ENCODE results near the gene ERC2.

DNA sequence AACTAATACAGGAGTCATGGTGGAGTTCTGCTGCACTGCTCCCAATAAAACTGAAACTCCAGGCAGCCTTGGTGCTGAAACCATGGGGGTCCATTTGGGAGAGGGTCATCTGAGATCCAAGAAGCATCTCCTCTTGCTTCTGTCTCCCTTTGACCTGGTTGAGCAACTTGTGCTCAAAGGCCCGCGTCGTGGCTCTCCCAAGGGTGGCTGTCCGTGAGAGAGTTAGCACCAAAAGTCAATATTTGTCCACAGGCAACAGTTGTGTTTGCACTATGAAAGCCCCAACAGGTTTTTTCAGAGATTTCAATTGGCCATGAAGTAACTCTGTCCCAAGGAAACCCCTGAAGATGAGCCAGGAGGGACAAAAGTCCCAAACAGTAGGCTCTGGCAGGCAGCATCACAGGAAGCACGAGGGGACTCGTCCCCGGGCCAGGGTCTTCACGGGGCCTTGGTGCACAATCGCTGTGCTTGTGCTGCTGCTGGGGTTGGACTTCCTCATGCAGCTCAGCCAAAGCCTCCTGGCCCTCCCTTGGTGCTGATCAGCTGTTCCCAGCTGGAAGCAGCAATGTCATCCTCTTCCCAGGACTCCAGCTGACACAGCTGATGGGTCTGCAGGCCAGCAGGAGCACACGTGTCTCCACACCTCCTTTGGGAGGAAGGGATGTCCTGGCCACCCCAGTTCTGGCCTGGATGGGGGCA lies 941.8 kb downstream of the ERC2 start:
- TF ChIP-seq CTCF (IDR thresholded peaks at IDR 0.05) (no peak), POLR2A (IDR thresholded peaks at IDR 0.05) (no peak), POLR2AphosphoS5 (IDR thresholded peaks at IDR 0.05) (no peak)
